Measurements from ENCODE around the gene AXIN2.

DNA sequence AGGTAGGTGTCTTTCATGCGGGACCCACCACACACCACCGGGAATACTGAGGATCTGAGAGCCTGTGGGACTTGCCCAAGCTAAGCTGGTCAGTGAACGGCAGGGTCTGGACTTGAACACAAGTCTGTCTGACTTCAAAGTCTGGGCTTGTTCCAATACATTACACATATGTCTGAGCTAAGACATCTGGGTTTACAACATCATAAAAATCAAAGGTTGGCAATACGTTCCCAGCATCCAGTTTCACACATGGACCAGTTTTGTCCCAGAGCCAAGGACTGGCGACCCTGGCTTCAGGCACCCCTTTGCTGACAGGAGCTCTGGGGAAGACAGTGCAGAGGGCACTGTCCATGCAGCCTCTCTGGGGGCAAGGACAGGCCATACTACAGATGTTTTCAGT is 27.9 kb upstream of the AXIN2 start:
- TF ChIP-seq, protein P1, sequence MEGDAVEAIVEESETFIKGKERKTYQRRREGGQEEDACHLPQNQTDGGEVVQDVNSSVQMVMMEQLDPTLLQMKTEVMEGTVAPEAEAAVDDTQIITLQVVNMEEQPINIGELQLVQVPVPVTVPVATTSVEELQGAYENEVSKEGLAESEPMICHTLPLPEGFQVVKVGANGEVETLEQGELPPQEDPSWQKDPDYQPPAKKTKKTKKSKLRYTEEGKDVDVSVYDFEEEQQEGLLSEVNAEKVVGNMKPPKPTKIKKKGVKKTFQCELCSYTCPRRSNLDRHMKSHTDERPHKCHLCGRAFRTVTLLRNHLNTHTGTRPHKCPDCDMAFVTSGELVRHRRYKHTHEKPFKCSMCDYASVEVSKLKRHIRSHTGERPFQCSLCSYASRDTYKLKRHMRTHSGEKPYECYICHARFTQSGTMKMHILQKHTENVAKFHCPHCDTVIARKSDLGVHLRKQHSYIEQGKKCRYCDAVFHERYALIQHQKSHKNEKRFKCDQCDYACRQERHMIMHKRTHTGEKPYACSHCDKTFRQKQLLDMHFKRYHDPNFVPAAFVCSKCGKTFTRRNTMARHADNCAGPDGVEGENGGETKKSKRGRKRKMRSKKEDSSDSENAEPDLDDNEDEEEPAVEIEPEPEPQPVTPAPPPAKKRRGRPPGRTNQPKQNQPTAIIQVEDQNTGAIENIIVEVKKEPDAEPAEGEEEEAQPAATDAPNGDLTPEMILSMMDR (IDR thresholded peaks at IDR 0.05; ENCODE audit: borderline replicate concordance, extremely low read depth, low read length, poor library complexity, severe bottlenecking): no peak
- no peak for TF ChIP-seq EZH2 (IDR thresholded peaks at IDR 0.05; ENCODE audit: borderline replicate concordance, low read depth, low read length, severe bottlenecking)
